CD14-positive monocyte (primary cell): ENCODE data around the gene PCBP1. TPM values are rescaled to one million over a fixed set of nuclear protein-coding genes. Genes with fewer than 3 reads are reported as not detected.
A peak's percentile ranks its signal among the peaks of the same experiment; 100 is the strongest.

Experiments
- DNase-seq, 3 donors: peaks; one replicate each; pipeline ENCODE4 v3.0.0-alpha.2; 2011 to 2022
- H2AFZ ChIP-seq: 2 replicates; pipeline ENCODE4 v1.6.0; 2012; ENCODE audit warnings: mild to moderate bottlenecking, low read depth, low read length, inconsistent platforms; ENCODE audit not compliant: insufficient read depth, poor library complexity, severe bottlenecking
- H3K27ac ChIP-seq, 2 donors: 1 replicate in 1 of 2; 2 replicates in 1 of 2; pipeline ENCODE4 v1.5.1; 2012 to 2013; ENCODE audit warnings: low read length in 2 of 2, control low read depth in 1 of 2, inconsistent platforms in 1 of 2, low read depth in 1 of 2, mild to moderate bottlenecking in 1 of 2
- H3K27me3 ChIP-seq, 2 donors: one replicate each; pipeline versions ENCODE4 v1.6.0 to v1.6.1; 2011 to 2013; ENCODE audit warnings: low read length in 2 of 2; ENCODE audit not compliant: control insufficient read depth in 2 of 2, insufficient read depth in 2 of 2
- H3K36me3 ChIP-seq, 2 donors: replicated peaks in 1 of 2; 1 replicate in 1 of 2; 2 replicates in 1 of 2; pipeline versions ENCODE4 v1.5.1 to v1.6.1; 2012 to 2013; ENCODE audit warnings: low read length in 2 of 2, control low read depth in 1 of 2, inconsistent platforms in 1 of 2, mild to moderate bottlenecking in 1 of 2; ENCODE audit not compliant: insufficient read depth in 2 of 2, control insufficient read depth in 1 of 2
- H3K4me1 ChIP-seq, 2 donors: 1 replicate in 1 of 2; 2 replicates in 1 of 2; pipeline versions ENCODE4 v1.5.1 to v1.6.1; 2012 to 2013; ENCODE audit warnings: low read length in 2 of 2, control low read depth in 1 of 2, inconsistent platforms in 1 of 2, mild to moderate bottlenecking in 1 of 2, moderate library complexity in 1 of 2; ENCODE audit not compliant: insufficient read depth in 2 of 2, control insufficient read depth in 1 of 2
- H3K4me2 ChIP-seq: replicated peaks from 2 replicates; pipeline ENCODE3; 2012; ENCODE audit warnings: low read length, moderate library complexity, mild to moderate bottlenecking; ENCODE audit not compliant: poor library complexity, severe bottlenecking; ENCODE audit errors: extremely low read depth
- H3K4me3 ChIP-seq, 3 experiments: fragments of 200-600 bp in 1 of 3; sonication (generic) in 1 of 3; replicated peaks in 1 of 3; 1 replicate in 2 of 3; 2 replicates in 1 of 3; pipeline ENCODE4 v1.5.1; 2011 to 2013; ENCODE audit warnings: low read length in 3 of 3, mild to moderate bottlenecking in 3 of 3, control low read depth in 2 of 3, low read depth in 2 of 3, inconsistent platforms in 1 of 3, moderate library complexity in 1 of 3
- H3K79me2 ChIP-seq: 2 replicates; pipeline ENCODE4 v1.6.0; 2012; ENCODE audit warnings: mild to moderate bottlenecking, control low read depth, inconsistent platforms, low read length, moderate library complexity; ENCODE audit not compliant: insufficient read depth
- H3K9ac ChIP-seq: 2 replicates; pipeline ENCODE4 v1.6.0; 2017; ENCODE audit warnings: low read length, mild to moderate bottlenecking; ENCODE audit not compliant: insufficient read depth, poor library complexity, severe bottlenecking
- H3K9me3 ChIP-seq, 2 donors: replicated peaks in 1 of 2; 1 replicate in 1 of 2; 2 replicates in 1 of 2; pipeline versions ENCODE4 v1.5.1 to v1.6.1; 2012 to 2013; ENCODE audit warnings: low read length in 2 of 2, control low read depth in 1 of 2; ENCODE audit not compliant: control insufficient read depth in 1 of 2, insufficient read depth in 1 of 2
- H4K20me1 ChIP-seq: 2 replicates; pipeline ENCODE4 v1.6.0; 2012; ENCODE audit warnings: mild to moderate bottlenecking, low read length, control low read depth, moderate library complexity; ENCODE audit not compliant: insufficient read depth
- H3K27ac Mint-ChIP-seq, 7 donors: one replicate each; pipeline ENCODE4 v1.8.0; 2020; ENCODE audit warnings: mild to moderate bottlenecking in 7 of 7, mixed read lengths in 7 of 7, moderate library complexity in 6 of 7, inconsistent platforms in 2 of 7
- H3K27me3 Mint-ChIP-seq, 3 donors: one replicate each; pipeline ENCODE4 v1.8.0; 2021 to 2022; ENCODE audit warnings: low read depth in 3 of 3, mild to moderate bottlenecking in 3 of 3, mixed read lengths in 3 of 3, moderate library complexity in 3 of 3, inconsistent platforms in 1 of 3
- H3K36me3 Mint-ChIP-seq, 2 donors: one replicate each; pipeline ENCODE4 v1.8.0; 2020; ENCODE audit warnings: mixed read lengths in 2 of 2, inconsistent platforms in 1 of 2, mild to moderate bottlenecking in 1 of 2
- H3K4me1 Mint-ChIP-seq: one replicate; pipeline ENCODE4 v1.8.0; 2020; ENCODE audit warnings: mild to moderate bottlenecking, mixed read lengths
- H3K4me3 Mint-ChIP-seq, 2 donors: one replicate each; pipeline ENCODE4 v1.8.0; 2020; ENCODE audit warnings: mild to moderate bottlenecking in 2 of 2, mixed read lengths in 2 of 2, moderate library complexity in 1 of 2
- H3K9me3 Mint-ChIP-seq, 7 donors: one replicate each; pipeline ENCODE4 v1.8.0; 2020 to 2022; ENCODE audit warnings: mixed read lengths in 7 of 7, mild to moderate bottlenecking in 6 of 7, moderate library complexity in 6 of 7, inconsistent platforms in 2 of 7
- CTCF ChIP-seq: fragments of 200-600 bp; IDR thresholded peaks from one replicate; pipeline ENCODE4 v1.8.0; 2022; ENCODE audit warnings: antibody characterized with exemption, mild to moderate bottlenecking
- WGBS: methylation state at CpG from one replicate; pipeline ENCODE4 v1.1.5; 2013; ENCODE audit warnings: missing lambda C conversion rate; ENCODE audit not compliant: insufficient coverage; 5-methylcytosine and 5-hydroxymethylcytosine counted together
- intact Hi-C, 2 donors: fragments of 100-400 bp; cut with micrococcal nuclease; formaldehyde crosslinking; loops; one replicate each; pipeline versions ENCODE4 v1.15.0 to v1.15.1; 2023
- polyA plus RNA-seq, 3 donors: library from polyadenylated mRNA; depleted of rRNA in 1 of 3; unstranded in 2 of 3; stranded (reverse) in 1 of 3; fragments of 300-500 nt in 2 of 3; fragments of >200 nt in 1 of 3; fragmentation: Illumina TruSeq in 2 of 3; gene quantifications; 1 replicate in 2 of 3; 2 replicates in 1 of 3; pipeline ENCODE4 v1.2.3, GENCODE V29; 2012 to 2021

PCBP1 gene
- polyA plus RNA-seq, 3 donors = 178 to 299 (median 194) TPM

GRCh38 chr2:70125498-70125898, 38.2 kb downstream of the PCBP1 start:
- peak overlapping the region; percentile 99 to 100 for H3K27ac ChIP-seq
- H3K9me3 Mint-ChIP-seq = no peaks in the 10 kb centered on the region
- no peaks in the 10 kb centered on the region for H3K27me3 ChIP-seq
- no peak for TF ChIP-seq CTCF
- H3K4me3 ChIP-seq = peak overlapping the region; percentile 42 to 81 (median 70)
- H2AFZ ChIP-seq = peak overlapping the region; percentile 73
- H3K4me3 Mint-ChIP-seq = peak overlapping the region; percentile 86 to 96
- H3K79me2 ChIP-seq = no peaks in the 10 kb centered on the region
- H3K4me1 ChIP-seq = peaks cover 60 to 70% of the 10 kb centered on the region in 2 donors
- H3K27ac Mint-ChIP-seq = peak overlapping the region; percentile 100
- no peaks in the 10 kb centered on the region for H3K36me3 ChIP-seq
- intact Hi-C loops = loop anchor here in 1 of 2 donors (2.0 kb wide), 1 partner anchor 15 kb away; no protein-coding TSS in a partner anchor
- no peaks in the 10 kb centered on the region for H3K9me3 ChIP-seq
- no peak for DNase-seq
- H3K27me3 Mint-ChIP-seq = peaks cover 0 to 4% (median 0%) of the 10 kb centered on the region in 3 donors
- peak overlapping the region; percentile 70 for H3K4me2 ChIP-seq
- no peaks in the 10 kb centered on the region for H4K20me1 ChIP-seq
- H3K36me3 Mint-ChIP-seq = no peaks in the 10 kb centered on the region
- WGBS = 86% methylated on average over 4 of the region's 13 CpGs
- peak overlapping the region; percentile 95 for H3K9ac ChIP-seq
- peaks cover 67% of the 10 kb centered on the region for H3K4me1 Mint-ChIP-seq

- H3K27me3 Mint-ChIP-seq = peaks cover 0 to 4% (median 0%) of the 10 kb centered on the region in 3 donors
- no peaks in the 10 kb centered on the region for H4K20me1 ChIP-seq
- H3K9me3 Mint-ChIP-seq = no peaks in the 10 kb centered on the region
- no peak for TF ChIP-seq CTCF
- H3K4me3 Mint-ChIP-seq = no peak overlapping the region
- H3K79me2 ChIP-seq = no peaks in the 10 kb centered on the region
- no peaks in the 10 kb centered on the region for H3K36me3 ChIP-seq
- H3K9ac ChIP-seq = no peak overlapping the region
- H3K9me3 ChIP-seq = no peaks in the 10 kb centered on the region
- peaks cover 59 to 74% of the 10 kb centered on the region in 2 donors for H3K4me1 ChIP-seq
- no peaks in the 10 kb centered on the region for H3K36me3 Mint-ChIP-seq
- no peak for DNase-seq
- no peak overlapping the region for H3K4me3 ChIP-seq
- peaks cover 63% of the 10 kb centered on the region for H3K4me1 Mint-ChIP-seq
- peak overlapping the region; percentile 2 for H2AFZ ChIP-seq
- H3K27ac ChIP-seq = peak overlapping the region in 1 of 2 donors; percentile 100
- peak overlapping the region; percentile 100 for H3K27ac Mint-ChIP-seq
- WGBS = 100% methylated on average over 2 of the region's 2 CpGs
- intact Hi-C loops = no loop called here
- H3K4me2 ChIP-seq = no peak overlapping the region
- no peaks in the 10 kb centered on the region for H3K27me3 ChIP-seq
Measured at GRCh38 chr2:70126413-70126812, 39.1 kb downstream of the PCBP1 start.
